Measurements from ENCODE around the gene MOBP. TPM values are rescaled to one million over a fixed set of nuclear protein-coding genes. Genes with fewer than 3 reads are reported as not detected.

Gene MOBP
- total and polyA plus RNA-seq, 7 donors = 0.01 to 0.09 TPM; not detected in 5

GRCh38 chr3:39432342-39432741, 35.1 kb upstream of the MOBP start:
- H3K9me3 ChIP-seq = no peaks in the 10 kb centered on the region
- no peak for DNase-seq
- H3K36me3 ChIP-seq (ENCODE audit: insufficient read depth in 1 of 2, low read depth in 1 of 2) = no peaks in the 10 kb centered on the region
- no peak for ATAC-seq
- H3K27me3 ChIP-seq (ENCODE audit: insufficient read depth in 3 of 3, low read length in 2 of 3) = peaks cover 0 to 2% (median 0%) of the 10 kb centered on the region in 3 donors
- 83 to 90% (median 86%) methylated on average over 5 of the region's 5 CpGs for WGBS, 3 donors
- H3K4me3 ChIP-seq = no peak overlapping the region
- H3K4me1 ChIP-seq = no peaks in the 10 kb centered on the region
- intact Hi-C loops (cut with DNase I) = no loop called here
- TF ChIP-seq CTCF (IDR thresholded peaks at IDR 0.05) = no peak
- no peak overlapping the region for H3K27ac ChIP-seq

GRCh38 chr3:39433642-39434041, 33.8 kb upstream of the MOBP start:
- Histone ChIP-seq H3K4me3 (no peak overlapping the region), H3K4me1 (no peaks in the 10 kb centered on the region), H3K27me3 (ENCODE audit: insufficient read depth in 3 of 3, low read length in 2 of 3) (peaks cover 0 to 2% (median 0%) of the 10 kb centered on the region in 3 donors), H3K36me3 (ENCODE audit: insufficient read depth in 1 of 2, low read depth in 1 of 2) (no peaks in the 10 kb centered on the region), H3K9me3 (no peaks in the 10 kb centered on the region), H3K27ac (peak overlapping the region; percentile 23)
- TF ChIP-seq CTCF (IDR thresholded peaks at IDR 0.05) = no peak
- WGBS, 3 donors = 58 to 70% (median 61%) methylated on average over 3 of the region's 3 CpGs
- intact Hi-C loops (cut with DNase I) = no loop called here
- ATAC-seq (no peak), DNase-seq (no peak)

GRCh38 chr3:39434574-39434973, 32.9 kb upstream of the MOBP start:
- Histone ChIP-seq H3K27me3 (ENCODE audit: insufficient read depth in 3 of 3, low read length in 2 of 3) (peaks cover 0 to 2% (median 0%) of the 10 kb centered on the region in 3 donors), H3K4me3 (no peak overlapping the region), H3K27ac (no peak overlapping the region), H3K4me1 (no peaks in the 10 kb centered on the region), H3K9me3 (no peaks in the 10 kb centered on the region), H3K36me3 (ENCODE audit: insufficient read depth in 1 of 2, low read depth in 1 of 2) (no peaks in the 10 kb centered on the region)
- WGBS, 3 donors = 57 to 79% (median 78%) methylated on average over 4 to 5 of the region's 5 CpGs
- ATAC-seq (no peak), DNase-seq (no peak)
- TF ChIP-seq CTCF (IDR thresholded peaks at IDR 0.05) = no peak
- intact Hi-C loops (cut with DNase I) = no loop called here

GRCh38 chr3:39435006-39435748, 32.3 kb upstream of the MOBP start:
- no peaks in the 10 kb centered on the region for H3K27me3 ChIP-seq (ENCODE audit: insufficient read depth in 3 of 3, low read length in 2 of 3)
- WGBS, 3 donors = 14 to 40% (median 29%) methylated on average over 1 of the region's 1 CpG
- ATAC-seq (no peak), DNase-seq (no peak)
- no peak overlapping the region for H3K4me3 ChIP-seq
- intact Hi-C loops (cut with DNase I) = no loop called here
- no peaks in the 10 kb centered on the region for H3K4me1 ChIP-seq
- no peak for TF ChIP-seq CTCF (IDR thresholded peaks at IDR 0.05)
- no peaks in the 10 kb centered on the region for H3K9me3 ChIP-seq
- no peak overlapping the region for H3K27ac ChIP-seq
- H3K36me3 ChIP-seq (ENCODE audit: insufficient read depth in 1 of 2, low read depth in 1 of 2) = no peaks in the 10 kb centered on the region

GRCh38 chr3:39438880-39439279, 28.6 kb upstream of the MOBP start:
- no peak for TF ChIP-seq CTCF (IDR thresholded peaks at IDR 0.05)
- no peaks in the 10 kb centered on the region for H3K27me3 ChIP-seq (ENCODE audit: insufficient read depth in 3 of 3, low read length in 2 of 3)
- intact Hi-C loops (cut with DNase I) = no loop called here
- DNase-seq = no peak
- 76 to 84% (median 82%) methylated on average over 4 of the region's 4 CpGs for WGBS, 3 donors
- no peak overlapping the region for H3K4me3 ChIP-seq
- no peak for ATAC-seq
- no peaks in the 10 kb centered on the region for H3K4me1 ChIP-seq
- no peak overlapping the region for H3K27ac ChIP-seq
- no peaks in the 10 kb centered on the region for H3K9me3 ChIP-seq
- no peaks in the 10 kb centered on the region for H3K36me3 ChIP-seq (ENCODE audit: insufficient read depth in 1 of 2, low read depth in 1 of 2)
